ENCODE data around the gene VAT1L. TPM values are rescaled to one million over a fixed set of nuclear protein-coding genes. Genes with fewer than 3 reads are reported as not detected.

Gene VAT1L
- total RNA-seq, 1 donor: under 0.01 TPM

DNA sequence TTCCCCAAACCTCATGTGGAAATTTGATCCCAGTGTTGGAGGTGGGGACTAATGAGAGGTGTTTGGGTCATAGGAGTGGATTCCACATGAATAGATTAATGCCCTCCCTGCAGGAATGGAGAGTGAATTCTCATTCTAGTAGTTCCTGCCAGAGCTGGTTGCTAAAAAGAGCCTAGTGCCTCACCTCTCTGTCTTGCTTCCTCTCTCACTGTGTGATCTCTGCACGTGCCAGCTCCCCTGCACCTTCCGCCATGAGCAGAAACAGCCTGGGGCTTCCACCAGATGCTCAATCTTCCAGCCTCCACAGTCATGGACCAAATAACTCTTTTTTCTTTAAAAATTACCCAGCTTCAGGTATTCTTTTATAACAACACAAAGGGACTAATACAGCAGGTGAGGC lies 161.1 kb downstream of the VAT1L start:
- H3K36me3 ChIP-seq (ENCODE audit: insufficient read depth, low read length): no peaks in the 10 kb centered on the region
- no peaks in the 10 kb centered on the region for H3K4me1 ChIP-seq (ENCODE audit: insufficient read depth, low read length)
- H3K4me3 ChIP-seq (ENCODE audit: insufficient read depth, low read length): no peak overlapping the region
- H3K27ac ChIP-seq (ENCODE audit: low read depth, low read length): no peak overlapping the region
- H3K79me2 ChIP-seq (ENCODE audit: insufficient read depth, low read length): no peaks in the 10 kb centered on the region
- no peak overlapping the region for H2AFZ ChIP-seq (ENCODE audit: low read length)
- H4K20me1 ChIP-seq (ENCODE audit: insufficient read depth, low read length): no peaks in the 10 kb centered on the region
- TF ChIP-seq, protein P1, sequence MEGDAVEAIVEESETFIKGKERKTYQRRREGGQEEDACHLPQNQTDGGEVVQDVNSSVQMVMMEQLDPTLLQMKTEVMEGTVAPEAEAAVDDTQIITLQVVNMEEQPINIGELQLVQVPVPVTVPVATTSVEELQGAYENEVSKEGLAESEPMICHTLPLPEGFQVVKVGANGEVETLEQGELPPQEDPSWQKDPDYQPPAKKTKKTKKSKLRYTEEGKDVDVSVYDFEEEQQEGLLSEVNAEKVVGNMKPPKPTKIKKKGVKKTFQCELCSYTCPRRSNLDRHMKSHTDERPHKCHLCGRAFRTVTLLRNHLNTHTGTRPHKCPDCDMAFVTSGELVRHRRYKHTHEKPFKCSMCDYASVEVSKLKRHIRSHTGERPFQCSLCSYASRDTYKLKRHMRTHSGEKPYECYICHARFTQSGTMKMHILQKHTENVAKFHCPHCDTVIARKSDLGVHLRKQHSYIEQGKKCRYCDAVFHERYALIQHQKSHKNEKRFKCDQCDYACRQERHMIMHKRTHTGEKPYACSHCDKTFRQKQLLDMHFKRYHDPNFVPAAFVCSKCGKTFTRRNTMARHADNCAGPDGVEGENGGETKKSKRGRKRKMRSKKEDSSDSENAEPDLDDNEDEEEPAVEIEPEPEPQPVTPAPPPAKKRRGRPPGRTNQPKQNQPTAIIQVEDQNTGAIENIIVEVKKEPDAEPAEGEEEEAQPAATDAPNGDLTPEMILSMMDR (IDR thresholded peaks at IDR 0.05; ENCODE audit: extremely low read depth, low read depth, low read length): no peak
- H3K9me3 ChIP-seq (ENCODE audit: low read depth, low read length): no peaks in the 10 kb centered on the region
- no peak for DNase-seq (ENCODE audit: insufficient read length, low spot score, missing footprints)
- no peaks in the 10 kb centered on the region for H3K27me3 ChIP-seq (ENCODE audit: insufficient read depth, low read length)
- H3K4me2 ChIP-seq (ENCODE audit: insufficient read depth, low read length): no peak overlapping the region

DNA sequence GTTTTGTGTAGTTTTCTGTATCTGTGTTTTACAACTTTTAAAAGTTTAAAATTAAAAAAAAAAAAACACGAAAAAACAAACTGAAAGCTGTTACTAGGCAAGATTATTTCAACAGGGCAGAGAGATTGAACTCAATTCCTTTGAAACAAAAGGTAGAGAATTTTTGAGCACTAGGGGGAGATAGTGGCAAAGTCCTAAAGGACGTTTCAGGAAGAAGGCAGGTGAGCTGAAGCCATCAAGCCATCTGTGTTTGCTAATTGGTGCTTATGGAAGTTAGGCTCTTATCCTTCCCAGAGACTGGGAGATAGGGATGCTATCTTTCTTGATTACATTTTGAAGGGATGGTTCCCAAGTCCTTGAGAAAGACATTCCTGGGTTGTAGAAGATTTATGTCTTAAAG lies 163.4 kb downstream of the VAT1L start:
- TF ChIP-seq, protein P1 (IDR thresholded peaks at IDR 0.05; ENCODE audit: extremely low read depth, low read depth, low read length): no peak
- Histone ChIP-seq H2AFZ (ENCODE audit: low read length) (no peak overlapping the region), H4K20me1 (ENCODE audit: insufficient read depth, low read length) (no peaks in the 10 kb centered on the region), H3K9me3 (ENCODE audit: low read depth, low read length) (no peaks in the 10 kb centered on the region), H3K27me3 (ENCODE audit: insufficient read depth, low read length) (no peaks in the 10 kb centered on the region), H3K4me1 (ENCODE audit: insufficient read depth, low read length) (no peaks in the 10 kb centered on the region), H3K36me3 (ENCODE audit: insufficient read depth, low read length) (no peaks in the 10 kb centered on the region), H3K27ac (ENCODE audit: low read depth, low read length) (no peak overlapping the region), H3K4me3 (ENCODE audit: insufficient read depth, low read length) (no peak overlapping the region), H3K79me2 (ENCODE audit: insufficient read depth, low read length) (no peaks in the 10 kb centered on the region), H3K4me2 (ENCODE audit: insufficient read depth, low read length) (no peak overlapping the region)
- DNase-seq (ENCODE audit: insufficient read length, low spot score, missing footprints): no peak

DNA sequence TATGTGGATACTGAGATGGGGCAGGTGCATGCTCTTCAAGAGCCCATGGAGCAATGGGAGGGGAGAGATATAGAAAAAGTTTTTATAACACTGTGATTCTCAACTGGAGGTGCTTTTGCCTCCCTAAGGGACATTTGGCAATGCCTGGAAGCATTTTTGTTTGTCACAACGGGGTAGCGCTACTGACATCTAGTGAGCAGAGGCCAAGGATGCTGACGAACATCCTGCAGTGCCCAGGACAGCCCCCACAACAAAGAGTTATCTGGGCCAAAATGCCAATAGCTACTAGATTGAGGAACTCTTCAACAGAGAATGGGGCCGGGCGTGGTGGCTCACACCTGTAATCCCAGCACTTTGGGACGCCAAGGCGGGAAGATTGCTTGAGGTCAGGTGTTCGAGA lies 166.8 kb downstream of the VAT1L start:
- H2AFZ ChIP-seq (ENCODE audit: low read length): no peak overlapping the region
- no peak overlapping the region for H3K27ac ChIP-seq (ENCODE audit: low read depth, low read length)
- no peaks in the 10 kb centered on the region for H3K4me1 ChIP-seq (ENCODE audit: insufficient read depth, low read length)
- no peaks in the 10 kb centered on the region for H3K36me3 ChIP-seq (ENCODE audit: insufficient read depth, low read length)
- no peaks in the 10 kb centered on the region for H3K79me2 ChIP-seq (ENCODE audit: insufficient read depth, low read length)
- no peak for DNase-seq (ENCODE audit: insufficient read length, low spot score, missing footprints)
- H4K20me1 ChIP-seq (ENCODE audit: insufficient read depth, low read length): no peaks in the 10 kb centered on the region
- H3K9me3 ChIP-seq (ENCODE audit: low read depth, low read length): no peaks in the 10 kb centered on the region
- H3K27me3 ChIP-seq (ENCODE audit: insufficient read depth, low read length): no peaks in the 10 kb centered on the region
- no peak overlapping the region for H3K4me3 ChIP-seq (ENCODE audit: insufficient read depth, low read length)
- H3K4me2 ChIP-seq (ENCODE audit: insufficient read depth, low read length): no peak overlapping the region
- TF ChIP-seq, protein P1 (IDR thresholded peaks at IDR 0.05; ENCODE audit: extremely low read depth, low read depth, low read length): no peak

DNA sequence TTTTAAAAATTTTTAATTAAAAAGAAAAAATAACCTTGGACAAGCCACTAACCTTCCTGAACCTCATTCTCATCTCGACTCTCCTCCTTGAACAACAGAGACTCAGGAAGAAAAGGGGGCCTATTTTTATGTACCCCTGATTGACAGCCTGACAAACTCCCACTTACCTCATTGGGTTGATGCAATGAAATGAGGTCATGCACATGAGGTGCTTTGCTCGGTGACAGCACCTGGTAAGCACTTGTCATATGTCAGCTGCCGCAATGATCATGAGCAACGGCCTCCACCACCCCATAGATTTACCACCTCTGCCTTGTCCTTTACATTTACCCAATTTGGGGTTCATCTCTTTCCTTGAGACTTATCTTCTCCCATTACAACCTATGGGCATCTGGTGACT lies 167.9 kb downstream of the VAT1L start:
- Histone ChIP-seq H3K36me3 (ENCODE audit: insufficient read depth, low read length) (no peaks in the 10 kb centered on the region), H3K4me2 (ENCODE audit: insufficient read depth, low read length) (no peak overlapping the region), H3K4me3 (ENCODE audit: insufficient read depth, low read length) (no peak overlapping the region), H3K9me3 (ENCODE audit: low read depth, low read length) (no peaks in the 10 kb centered on the region), H3K27me3 (ENCODE audit: insufficient read depth, low read length) (no peaks in the 10 kb centered on the region), H3K4me1 (ENCODE audit: insufficient read depth, low read length) (no peaks in the 10 kb centered on the region), H2AFZ (ENCODE audit: low read length) (no peak overlapping the region), H3K27ac (ENCODE audit: low read depth, low read length) (no peak overlapping the region), H3K79me2 (ENCODE audit: insufficient read depth, low read length) (no peaks in the 10 kb centered on the region), H4K20me1 (ENCODE audit: insufficient read depth, low read length) (no peaks in the 10 kb centered on the region)
- TF ChIP-seq, protein P1 (IDR thresholded peaks at IDR 0.05; ENCODE audit: extremely low read depth, low read depth, low read length): no peak
- no peak for DNase-seq (ENCODE audit: insufficient read length, low spot score, missing footprints)
